GM04503 (cell line): ENCODE results near the gene INPP5D.
"Not testable (repeated sequence)": the region's sequence is repeated elsewhere in the genome, so short reads cannot be mapped to it uniquely, and the experiment has no call there.

Experiments used
- DNase-seq: peaks from one replicate; pipeline ENCODE4 v3.0.0-alpha.2; 2012; ENCODE audit warnings: low read depth

The INPP5D gene

GRCh38 chr2:233053928-233054784 is 6.0 kb upstream of the INPP5D start:
- no peak for DNase-seq

- DNase-seq, result no peak
These were observed 4.8 kb upstream of the INPP5D start for GRCh38 chr2:233055362-233055761.

GRCh38 chr2:233056961-233057605 is 3.1 kb upstream of the INPP5D start:
- DNase-seq, result no peak

GRCh38 chr2:233058717-233059546 is 1.2 kb upstream of the INPP5D start:
- DNase-seq, result no peak

- DNase-seq, result no peak
These were observed 670 bp upstream of the INPP5D start for GRCh38 chr2:233059547-233059796.

- no peak for DNase-seq
These were observed 398 bp downstream of the INPP5D start for GRCh38 chr2:233060501-233060979.

GRCh38 chr2:233060980-233061590 is 943 bp downstream of the INPP5D start:
- no peak for DNase-seq

GRCh38 chr2:233061591-233062450 is 1.7 kb downstream of the INPP5D start:
- no peak for DNase-seq

- no peak for DNase-seq
These were observed 2.3 kb downstream of the INPP5D start for GRCh38 chr2:233062451-233062850.

GRCh38 chr2:233062946-233063268 is 2.8 kb downstream of the INPP5D start:
- DNase-seq, result no peak

- no peak for DNase-seq
These were observed 3.3 kb downstream of the INPP5D start for GRCh38 chr2:233063269-233063975.

GRCh38 chr2:233063976-233064411 is 3.9 kb downstream of the INPP5D start:
- no peak for DNase-seq

- DNase-seq, result no peak
These were observed 4.5 kb downstream of the INPP5D start for GRCh38 chr2:233064530-233065199.

- not testable (repeated sequence) for DNase-seq
These were observed 5.1 kb downstream of the INPP5D start for GRCh38 chr2:233065200-233065589.

- DNase-seq, result no peak
These were observed 5.9 kb downstream of the INPP5D start for GRCh38 chr2:233065954-233066470.

- no peak for DNase-seq
These were observed 8.7 kb downstream of the INPP5D start for GRCh38 chr2:233068762-233069418.

- no peak for DNase-seq
These were observed 12.7 kb downstream of the INPP5D start for GRCh38 chr2:233072838-233073237.

GRCh38 chr2:233074106-233074505 is 14.0 kb downstream of the INPP5D start:
- no peak for DNase-seq
